SKM-1 (cell line): ENCODE measurements around the gene PGLYRP4.
"Not testable (repeated sequence)": the region's sequence is repeated elsewhere in the genome, so short reads cannot be mapped to it uniquely, and the experiment has no call there.

Source experiments
- DNase-seq: peaks from one replicate; lab custom pipeline; 2025; ENCODE audit not compliant: unreplicated experiment; lab: John Stamatoyannopoulos, UW

PGLYRP4 gene

DNA sequence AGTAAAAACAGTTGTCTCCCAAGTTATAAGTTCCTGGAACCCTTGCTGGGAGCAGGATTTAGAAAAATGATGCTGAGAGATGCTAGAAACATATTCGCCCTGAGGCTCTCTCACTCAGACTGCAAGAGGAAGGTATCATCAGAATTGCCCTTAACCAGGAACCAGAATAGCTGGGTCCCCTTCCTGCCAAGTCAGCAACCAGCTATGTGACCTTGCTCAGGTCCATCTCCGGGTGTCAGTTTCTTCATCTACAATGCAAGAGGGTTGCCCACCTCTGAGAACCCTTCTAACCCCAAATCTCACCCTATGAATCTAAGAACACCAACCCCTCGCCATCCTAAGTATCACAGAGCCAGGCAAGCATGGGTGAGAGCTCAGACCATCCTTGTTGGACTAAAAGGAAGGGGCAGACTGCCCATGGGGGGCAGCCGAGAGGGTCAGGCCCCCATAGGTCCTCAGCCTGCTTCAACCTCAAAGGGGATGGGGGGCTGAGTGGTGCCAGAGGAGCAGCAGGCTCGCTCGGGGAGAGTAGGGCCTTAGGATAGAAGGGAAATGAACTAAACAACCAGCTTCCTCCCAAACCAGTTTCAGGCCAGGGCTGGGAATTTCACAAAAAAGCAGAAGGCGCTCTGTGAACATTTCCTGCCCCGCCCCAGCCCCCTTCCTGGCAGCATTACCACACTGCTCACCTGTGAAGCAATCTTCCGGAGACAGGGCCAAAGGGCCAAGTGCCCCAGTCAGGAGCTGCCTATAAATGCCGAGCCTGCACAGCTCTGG is 8.6 kb upstream of the PGLYRP4 start:
- DNase-seq = peak; percentile 98

DNA sequence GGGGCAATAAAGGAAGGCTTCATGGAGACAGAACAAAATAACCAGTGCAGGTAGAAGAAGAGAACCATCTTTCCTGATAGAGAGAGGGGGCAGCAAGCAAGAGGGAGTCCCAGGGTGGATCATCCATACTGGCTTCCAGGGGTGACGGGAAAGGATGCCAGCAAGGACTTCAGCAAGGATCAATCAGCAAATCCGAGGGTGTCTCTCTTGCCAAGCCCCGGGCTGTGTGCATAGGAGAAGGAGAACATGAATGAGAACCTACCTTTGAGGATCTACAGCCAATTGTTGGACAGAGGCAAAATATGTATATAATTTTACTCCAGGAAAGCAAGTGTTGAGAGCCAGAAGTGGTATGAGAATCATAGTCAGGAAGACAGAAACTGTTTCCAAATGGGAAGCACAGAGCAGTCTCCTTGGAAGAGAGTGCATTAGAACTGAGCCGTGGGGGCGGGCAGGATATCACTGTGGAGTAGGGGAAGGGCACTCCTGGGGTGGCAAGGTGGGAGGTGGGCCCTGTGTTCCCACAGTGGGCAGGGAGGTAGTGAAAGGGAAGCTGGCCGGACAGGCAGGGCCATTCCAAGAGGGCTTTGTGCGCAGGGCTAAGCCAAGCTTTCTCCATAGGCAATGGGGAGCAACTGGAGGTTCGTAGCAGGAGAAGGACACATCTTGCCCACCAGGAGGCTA is 7.9 kb upstream of the PGLYRP4 start:
- no peak for DNase-seq

DNA sequence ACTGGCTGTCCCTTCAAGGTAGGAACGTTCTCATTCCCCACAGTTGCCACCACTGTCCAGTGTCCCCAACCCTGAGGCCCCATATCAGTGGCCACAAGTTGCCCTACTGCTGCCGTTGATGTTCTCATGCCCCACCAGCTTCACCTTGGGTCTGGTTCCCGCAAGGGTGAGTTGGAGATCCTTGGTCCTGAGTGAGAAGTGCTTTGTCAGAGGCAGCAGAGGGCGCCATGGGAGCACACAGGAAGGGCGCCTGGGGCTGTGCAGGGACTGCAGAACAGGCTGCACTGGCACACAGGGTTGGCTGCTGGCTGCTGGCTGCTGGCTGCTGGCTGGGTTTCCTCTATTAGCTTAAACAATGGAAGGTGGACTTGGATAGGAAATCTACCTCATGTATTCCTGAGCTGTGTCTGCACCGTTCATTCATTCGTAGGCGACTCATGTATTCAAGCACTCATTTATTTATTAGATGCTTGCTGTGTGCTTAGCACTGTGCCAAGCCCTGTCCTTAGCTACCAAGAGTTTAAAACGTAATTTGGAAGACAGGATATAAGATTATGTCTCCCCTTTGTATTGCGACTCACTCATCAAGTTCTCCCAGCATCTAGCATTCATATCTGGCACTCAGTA is 6.9 kb upstream of the PGLYRP4 start:
- peak; percentile 97 for DNase-seq

DNA sequence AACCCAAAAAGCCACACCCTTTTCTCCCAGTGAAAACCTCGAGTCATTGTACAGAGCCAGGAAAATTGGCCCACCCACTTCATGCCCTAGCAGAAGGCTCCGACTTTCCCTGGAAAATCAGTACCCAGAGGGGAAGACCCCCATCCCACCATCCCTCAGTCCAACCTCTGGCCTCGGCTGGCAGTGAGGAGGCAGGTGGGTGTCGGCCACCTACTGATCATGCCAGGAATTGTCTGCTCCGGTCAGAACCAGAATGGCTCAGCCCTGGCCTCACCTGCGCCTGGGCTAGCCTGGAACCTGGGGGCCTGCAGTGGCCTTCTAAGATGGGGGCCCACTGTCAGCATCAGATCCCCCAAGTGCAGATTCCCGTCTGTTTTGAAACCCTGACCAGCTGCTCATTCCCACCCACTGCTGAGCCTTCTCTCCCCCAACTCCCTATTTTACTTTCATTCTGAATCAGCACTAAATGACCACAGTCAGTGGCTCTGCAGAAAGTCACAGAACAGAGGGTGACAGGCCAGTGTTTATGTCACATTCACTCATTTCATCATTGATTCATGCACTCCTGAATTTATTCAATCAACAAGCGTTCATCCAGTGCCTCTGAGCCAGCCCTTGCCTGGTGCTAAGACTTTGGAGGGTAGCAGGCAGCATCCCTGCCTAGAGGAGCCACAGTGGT is 6.0 kb upstream of the PGLYRP4 start:
- no peak for DNase-seq

DNA sequence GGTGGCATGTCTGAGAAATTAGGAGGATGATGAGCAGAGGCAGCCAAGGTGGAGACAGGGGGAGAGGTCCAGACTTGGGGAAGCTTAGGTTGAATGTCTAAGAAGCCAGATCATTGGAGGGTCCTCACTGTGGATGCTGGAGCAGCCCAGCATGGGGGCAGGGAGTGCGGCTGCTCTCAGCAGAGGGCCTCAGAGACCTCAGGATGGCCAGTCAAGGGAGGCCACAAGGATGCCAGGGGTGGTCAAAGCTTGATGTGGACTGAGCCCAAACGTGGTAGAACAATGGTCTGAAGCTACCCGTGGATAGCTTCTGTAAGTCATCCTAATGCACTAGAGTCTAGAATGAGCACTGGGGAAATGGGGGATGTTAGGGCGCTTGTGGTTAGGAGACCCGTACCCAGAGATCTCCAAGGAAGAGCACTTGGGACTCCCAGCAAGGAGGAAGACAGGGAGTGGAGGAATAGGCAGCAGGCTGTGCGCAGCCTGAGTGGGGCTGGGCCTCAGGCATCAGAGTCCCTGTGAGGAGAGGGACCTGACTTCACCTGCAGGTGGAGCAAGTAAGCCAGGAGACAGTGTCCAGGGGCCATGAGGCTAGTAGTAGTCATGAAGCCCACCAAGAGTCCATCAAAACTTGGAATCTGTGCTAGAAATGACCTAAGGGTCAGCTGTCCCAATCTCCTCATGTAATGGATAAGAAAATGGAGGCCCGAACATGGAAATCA is 4.7 kb upstream of the PGLYRP4 start:
- no peak for DNase-seq

DNA sequence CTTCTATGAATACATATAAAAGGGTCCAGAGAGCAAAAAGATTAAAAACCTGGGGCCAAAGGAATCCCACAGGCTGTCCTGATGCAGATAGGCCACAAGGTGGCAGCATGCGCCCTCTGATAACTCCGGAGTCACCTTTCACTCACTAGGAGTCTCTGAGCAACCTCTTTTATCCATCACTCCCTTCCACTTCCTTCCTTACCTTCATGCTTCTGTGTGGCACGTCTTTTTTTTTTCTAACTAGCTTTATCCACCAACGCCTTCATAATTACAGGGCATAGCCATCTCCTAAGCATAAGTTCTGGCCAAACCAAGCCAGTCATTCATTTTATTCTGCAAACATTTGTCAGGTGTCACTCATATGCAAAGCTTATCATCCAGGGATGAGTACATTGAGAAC is 3.9 kb upstream of the PGLYRP4 start:
- DNase-seq = peak; percentile 92

DNA sequence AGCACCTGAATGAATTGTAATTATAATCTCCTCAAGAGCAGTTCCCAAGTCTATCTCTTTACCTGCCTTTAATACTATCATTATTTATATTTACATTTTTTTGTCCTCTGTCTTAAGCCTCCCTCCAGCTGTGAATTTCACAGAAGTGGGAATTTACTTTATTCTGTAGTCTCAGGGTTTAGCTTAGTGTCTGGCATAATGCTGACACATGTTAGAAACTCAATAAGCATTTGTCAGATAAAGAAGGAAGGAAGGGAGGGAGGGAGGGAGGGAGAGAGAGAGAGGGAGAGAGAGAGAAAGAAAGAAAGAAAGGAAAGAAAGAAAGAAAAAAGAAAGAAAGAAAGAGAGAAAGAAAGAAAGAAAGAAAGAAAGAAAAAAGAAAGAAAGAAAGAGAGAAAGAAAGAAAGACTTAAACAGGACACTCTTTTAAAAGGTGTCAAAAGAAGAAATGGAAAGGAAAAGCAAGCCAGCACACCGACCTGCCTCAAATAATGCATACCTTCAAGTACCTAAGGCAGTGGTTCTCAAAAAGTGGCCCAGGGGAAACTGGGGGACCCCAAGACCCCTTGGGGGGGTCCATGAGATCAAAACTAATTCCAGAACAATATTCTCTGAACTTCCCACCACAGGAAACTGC is 1.8 kb upstream of the PGLYRP4 start:
- no peak for DNase-seq

DNA sequence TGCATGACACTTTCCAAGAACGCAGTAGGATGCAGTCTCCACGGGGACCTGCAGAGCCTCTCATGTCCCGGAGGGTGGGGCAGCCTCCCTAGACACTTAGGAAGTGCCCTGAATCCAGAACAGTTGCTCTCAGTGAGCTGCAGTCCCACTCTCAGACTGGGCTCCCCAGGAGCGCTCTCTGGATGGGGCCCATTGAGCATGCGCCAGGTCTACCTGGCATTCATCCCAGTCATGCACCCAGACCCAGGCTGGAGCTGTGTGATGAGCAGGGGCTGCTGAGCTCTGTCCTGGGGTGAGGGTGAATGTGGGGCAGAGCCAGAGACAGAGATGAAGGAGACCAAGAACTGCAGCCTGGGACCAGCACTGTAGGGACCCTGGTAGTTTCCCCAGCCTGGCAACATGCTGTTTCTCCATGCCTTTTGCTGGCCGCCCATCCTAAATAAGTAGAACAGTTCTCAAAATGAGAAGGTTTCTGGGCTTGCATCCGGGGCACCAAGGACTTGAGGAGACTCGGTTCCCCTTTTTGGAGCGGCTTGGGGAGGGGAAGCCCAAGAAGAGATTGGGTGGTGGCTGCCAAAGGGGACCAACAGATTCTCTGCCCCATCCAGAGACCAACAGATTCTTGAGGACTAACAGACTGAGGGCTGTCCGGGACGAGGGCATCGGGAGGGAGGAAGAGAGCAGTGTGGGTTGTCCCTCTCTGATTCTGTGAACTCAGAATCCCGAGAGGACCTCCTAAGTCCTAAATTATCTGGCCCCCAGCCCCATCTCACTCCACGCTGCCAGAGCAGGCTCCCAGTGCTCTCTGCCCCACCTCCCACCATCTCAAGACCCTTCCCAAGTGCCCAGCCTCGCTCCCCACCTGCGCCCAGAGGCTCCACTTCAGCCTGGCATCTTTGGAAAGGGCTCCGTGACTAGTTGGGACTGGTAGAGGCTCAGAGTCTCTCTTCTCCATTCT is 1.0 kb upstream of the PGLYRP4 start:
- no peak for DNase-seq

DNA sequence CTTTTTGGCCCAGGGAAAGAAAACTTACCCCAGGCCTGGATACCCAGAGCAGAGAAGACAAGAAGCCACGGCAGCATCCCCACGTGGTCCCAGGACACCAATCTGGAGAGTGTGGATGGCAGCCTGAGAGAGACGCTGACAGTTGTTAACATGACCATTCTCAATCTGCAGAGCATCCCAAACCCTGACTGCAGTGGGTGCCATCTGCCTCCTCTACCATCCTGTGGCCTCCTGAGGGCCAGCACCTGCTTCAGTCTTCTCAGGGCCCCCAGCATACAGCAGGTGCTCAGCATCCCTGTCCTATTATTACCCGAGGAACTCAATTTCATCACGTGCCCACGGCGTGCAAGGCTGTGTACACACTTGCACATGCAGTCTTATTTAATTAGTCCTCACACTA is 785 bp downstream of the PGLYRP4 start:
- no peak for DNase-seq

DNA sequence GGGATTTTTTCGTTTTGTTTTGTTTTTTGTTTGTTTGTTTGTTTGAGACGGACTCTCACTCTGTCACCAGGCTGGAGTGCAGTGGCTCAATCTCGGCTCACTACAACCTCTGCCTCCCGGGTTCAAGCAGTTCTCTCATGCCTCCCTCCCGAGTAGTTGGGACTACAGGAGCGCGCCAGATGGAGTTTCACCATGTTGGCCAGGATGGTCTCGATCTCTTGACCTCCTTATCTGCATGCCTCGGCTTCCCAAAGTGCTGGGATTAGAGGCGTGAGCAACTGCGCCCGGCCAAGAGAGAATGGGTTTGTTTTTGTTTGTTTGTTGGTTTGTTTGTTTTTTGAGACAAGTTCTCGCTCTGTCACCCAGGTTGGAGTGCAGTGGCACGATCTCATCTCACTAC is 1.6 kb downstream of the PGLYRP4 start:
- not testable (repeated sequence) for DNase-seq

DNA sequence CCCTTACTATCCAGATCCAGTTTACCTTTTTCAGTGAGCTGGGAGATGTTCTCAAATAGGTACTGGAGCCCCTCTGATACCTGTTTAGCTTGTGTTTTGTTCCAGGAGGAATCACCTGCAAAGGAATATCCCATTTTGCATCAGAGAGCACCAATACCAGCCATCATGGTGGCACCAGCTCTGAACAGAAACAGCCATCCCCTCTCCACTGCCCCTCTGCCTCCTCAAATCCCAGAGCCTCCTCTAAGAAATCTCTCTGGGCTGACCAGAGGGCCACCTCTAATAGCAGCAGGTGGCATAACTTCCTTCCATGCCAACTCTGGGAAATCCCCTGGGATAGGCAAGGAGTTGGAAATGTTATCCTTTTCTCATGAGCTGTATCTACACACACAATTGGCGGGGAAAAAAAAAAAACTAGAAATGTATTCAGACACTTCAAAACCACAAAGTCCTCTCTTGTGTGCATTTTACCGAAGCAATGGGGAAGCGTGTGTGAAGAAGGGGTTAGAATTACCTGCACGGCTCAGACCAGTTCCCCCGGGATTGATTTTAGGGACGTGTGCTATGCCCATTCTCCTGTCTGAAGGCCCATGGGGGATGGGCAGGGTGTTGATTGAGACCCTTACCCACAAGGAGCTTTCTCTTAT is 2.4 kb downstream of the PGLYRP4 start:
- DNase-seq = no peak

DNA sequence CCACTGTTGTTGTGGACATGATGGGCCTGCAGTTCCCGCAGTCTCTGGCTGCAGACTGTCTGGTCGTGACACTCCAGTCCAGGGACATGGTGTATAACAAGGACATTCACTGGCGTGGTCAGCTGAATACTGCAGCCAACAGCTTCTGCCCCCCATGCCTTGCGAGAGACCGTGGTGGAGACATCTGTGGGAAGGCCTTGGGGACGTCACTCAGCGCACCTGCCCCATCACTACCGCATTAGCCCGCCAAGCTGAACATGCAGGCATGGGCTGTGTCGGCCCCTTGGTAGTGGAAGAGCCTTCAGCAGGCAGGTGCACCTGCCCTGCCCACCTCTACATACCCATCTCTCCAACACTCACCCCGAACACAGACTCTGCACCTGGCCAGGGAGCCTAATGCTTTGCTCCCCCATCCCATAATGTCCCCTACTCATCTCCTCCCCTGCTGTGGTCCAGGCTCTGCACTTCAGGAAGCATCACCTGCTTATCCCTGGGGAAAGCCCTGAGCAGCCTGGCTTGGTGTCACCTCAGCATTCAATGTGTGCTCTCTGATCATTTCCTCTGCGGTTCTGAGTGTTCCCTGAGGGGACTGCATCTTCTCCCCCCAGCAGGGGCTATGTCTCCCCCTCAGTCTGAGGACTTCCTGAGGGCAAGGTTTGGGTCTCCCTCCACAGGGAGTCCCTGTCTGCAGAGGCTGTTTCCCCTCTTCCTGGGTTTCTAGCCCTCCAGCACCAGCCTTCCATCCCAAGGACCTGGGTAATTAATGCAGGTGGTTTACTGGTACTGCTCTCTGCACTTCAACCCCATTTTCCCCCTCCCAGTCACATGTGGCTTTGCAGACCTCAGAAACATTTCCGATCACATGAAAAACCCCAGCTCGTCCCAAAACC is 3.2 kb downstream of the PGLYRP4 start:
- no peak for DNase-seq

DNA sequence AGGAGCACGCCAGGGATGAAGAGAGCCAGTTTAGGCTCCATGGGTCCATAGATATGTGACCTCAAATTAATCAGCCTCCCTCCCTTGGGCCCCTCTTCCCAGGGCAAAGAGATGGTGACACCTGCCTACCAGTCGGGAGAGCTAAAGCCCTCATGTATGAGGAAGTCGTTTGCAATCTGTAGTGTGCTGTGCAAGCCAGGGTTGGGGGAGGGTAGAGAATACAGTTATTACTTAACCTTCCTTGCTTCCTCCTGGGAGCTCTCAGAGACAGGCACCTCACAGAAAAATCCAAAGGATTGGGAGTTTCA is 4.0 kb downstream of the PGLYRP4 start:
- DNase-seq = peak; percentile 98

DNA sequence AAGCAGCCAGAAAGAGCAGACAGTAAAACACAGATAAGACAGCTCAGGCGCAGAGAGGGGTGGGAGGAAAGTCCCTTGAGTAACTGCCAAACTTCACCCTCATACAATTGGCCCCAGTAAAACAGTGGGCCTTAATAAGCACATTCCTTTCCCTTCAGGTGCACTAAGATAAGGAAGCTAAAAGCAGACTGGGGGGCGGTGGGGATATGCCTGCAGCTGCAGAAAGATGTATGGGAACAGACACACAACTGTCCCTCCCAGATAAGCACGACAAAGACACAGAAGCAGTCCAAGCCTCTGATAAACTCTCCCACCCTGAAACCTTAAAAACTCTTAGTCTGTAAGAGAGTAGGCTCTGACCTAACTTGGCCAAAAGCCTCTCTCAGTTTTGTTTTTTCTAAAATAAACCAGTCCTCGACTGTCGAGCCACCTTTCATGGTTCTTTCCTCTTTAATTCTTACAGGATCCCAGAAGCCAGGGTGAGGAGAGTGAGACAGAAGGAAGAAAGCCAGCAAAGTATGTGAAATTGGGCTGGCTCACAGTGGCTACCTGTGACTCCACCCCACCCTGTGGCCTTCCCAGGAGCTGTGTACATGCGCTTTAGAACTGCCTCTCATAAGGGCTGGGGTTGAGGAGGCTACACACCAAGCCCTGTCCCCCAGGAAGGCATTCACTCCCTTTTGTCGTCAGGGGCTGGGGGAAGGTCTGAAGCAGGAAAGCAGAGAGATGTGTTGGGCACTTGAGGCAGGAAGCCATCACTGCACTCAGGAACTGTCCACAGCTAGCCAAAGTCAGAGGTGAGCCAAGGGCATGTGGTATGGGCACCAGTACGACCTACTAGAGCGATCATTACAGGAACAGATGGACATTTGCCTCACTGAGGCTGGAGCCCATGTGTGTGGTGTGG is 4.6 kb downstream of the PGLYRP4 start:
- no peak for DNase-seq

DNA sequence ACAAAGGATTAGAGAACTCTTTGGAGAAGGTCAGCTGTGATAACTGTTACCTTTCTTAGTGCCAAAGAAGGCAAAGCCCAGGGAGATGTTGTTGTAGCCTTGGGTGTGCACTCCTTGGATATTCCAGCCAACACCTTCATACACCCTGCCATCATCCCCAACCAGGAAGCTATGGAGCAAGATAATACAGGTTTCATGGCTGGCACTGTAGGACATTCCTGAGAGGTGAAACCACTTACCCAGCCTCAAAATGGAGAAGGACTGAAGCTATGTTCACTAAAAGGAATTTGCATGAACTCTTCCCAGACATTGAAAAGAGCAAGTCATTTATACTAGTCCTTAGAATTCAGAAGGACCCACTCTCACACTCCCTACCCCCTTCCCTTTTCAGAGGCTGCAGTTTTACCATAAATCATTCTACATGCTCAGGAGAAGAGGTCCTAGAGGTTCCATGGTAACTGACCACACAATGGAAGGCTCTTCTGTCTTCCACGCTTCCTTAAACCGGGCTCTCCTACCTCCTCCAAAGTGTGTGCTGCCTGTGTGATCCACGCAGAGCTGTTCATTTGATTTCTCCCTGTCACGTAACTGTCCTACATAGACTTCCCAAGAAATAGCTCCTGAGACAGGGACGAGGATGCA is 5.5 kb downstream of the PGLYRP4 start:
- no peak for DNase-seq

DNA sequence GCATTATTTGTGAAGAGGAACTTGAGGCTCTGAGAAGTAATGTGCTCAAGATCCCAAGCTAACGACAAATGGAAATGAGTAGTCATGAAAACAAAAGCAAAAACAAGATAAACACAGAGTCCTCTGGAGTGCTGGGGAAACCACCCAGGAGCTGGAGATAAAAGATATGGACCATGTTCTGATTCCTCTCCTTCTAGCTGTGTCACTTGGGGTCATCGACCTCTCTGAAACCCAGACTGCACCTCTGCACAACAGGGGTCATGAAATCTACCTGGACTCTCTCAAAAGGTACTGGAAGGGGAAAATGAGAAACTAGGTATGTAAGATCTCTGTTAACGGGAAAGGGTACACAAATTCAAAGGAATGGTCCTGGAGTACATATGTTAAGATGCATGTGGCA is 6.5 kb downstream of the PGLYRP4 start:
- DNase-seq = no peak
